MG63 (cell line): ENCODE data around the gene MDP1. TPM values are rescaled to one million over a fixed set of nuclear protein-coding genes. Genes with fewer than 3 reads are reported as not detected.
"Not testable (repeated sequence)": the region's sequence is repeated elsewhere in the genome, so short reads cannot be mapped to it uniquely, and the experiment has no call there.

Experiments used
- DNase-seq: peaks from one replicate; pipeline ENCODE4 v3.0.0-alpha.2; 2020
- H3K27me3 ChIP-seq: fragments of 250-450 bp; sonication (Bioruptor Pico); 2 replicates; pipeline ENCODE4 v1.5.1; 2020; ENCODE audit warnings: mild to moderate bottlenecking, moderate library complexity
- H3K36me3 ChIP-seq: fragments of 250-450 bp; sonication (Bioruptor Pico); 2 replicates; pipeline ENCODE4 v1.5.1; 2020; ENCODE audit warnings: mild to moderate bottlenecking, moderate library complexity
- H3K4me3 ChIP-seq: fragments of 250-450 bp; sonication (Bioruptor Pico); 2 replicates; pipeline ENCODE4 v1.5.1; 2020; ENCODE audit warnings: mild to moderate bottlenecking, moderate library complexity
- H3K9me3 ChIP-seq: fragments of 250-450 bp; sonication (Bioruptor Pico); 2 replicates; pipeline ENCODE4 v1.5.1; 2020; ENCODE audit warnings: mild to moderate bottlenecking, moderate library complexity
- total RNA-seq: library from RNA; depleted of rRNA; stranded (reverse); fragments of >200 nt; shearing (Covaris generic); gene quantifications from 2 replicates; pipeline ENCODE4 v1.2.3, GENCODE V29; 2014; ENCODE audit warnings: low replicate concordance

The MDP1 gene
- total RNA-seq, 1 experiment from 2014 or later: 4.5 TPM

- Histone ChIP-seq H3K4me3 (no peak overlapping the region), H3K9me3 (no peaks in the 10 kb centered on the region), H3K27me3 (no peaks in the 10 kb centered on the region), H3K36me3 (peaks cover 32% of the 10 kb centered on the region)
- no peak for DNase-seq
These were observed 21.0 kb upstream of the MDP1 start for GRCh38 chr14:24236689-24237462.

GRCh38 chr14:24235804-24236688 lies 20.2 kb upstream of the MDP1 start:
- H3K4me3 ChIP-seq: no peak overlapping the region
- no peaks in the 10 kb centered on the region for H3K9me3 ChIP-seq
- H3K36me3 ChIP-seq: peaks cover 30% of the 10 kb centered on the region
- H3K27me3 ChIP-seq: no peaks in the 10 kb centered on the region
- DNase-seq: no peak

- H3K27me3 ChIP-seq: no peaks in the 10 kb centered on the region
- peaks cover 18% of the 10 kb centered on the region for H3K36me3 ChIP-seq
- no peaks in the 10 kb centered on the region for H3K9me3 ChIP-seq
- no peak for DNase-seq
- H3K4me3 ChIP-seq: no peak overlapping the region
These were observed 18.5 kb upstream of the MDP1 start for GRCh38 chr14:24234095-24235005.

GRCh38 chr14:24233538-24233866 lies 17.6 kb upstream of the MDP1 start:
- no peak for DNase-seq
- Histone ChIP-seq H3K36me3 (peaks cover 18% of the 10 kb centered on the region), H3K9me3 (no peaks in the 10 kb centered on the region), H3K27me3 (no peaks in the 10 kb centered on the region), H3K4me3 (peak overlapping the region; percentile 80)

DNA sequence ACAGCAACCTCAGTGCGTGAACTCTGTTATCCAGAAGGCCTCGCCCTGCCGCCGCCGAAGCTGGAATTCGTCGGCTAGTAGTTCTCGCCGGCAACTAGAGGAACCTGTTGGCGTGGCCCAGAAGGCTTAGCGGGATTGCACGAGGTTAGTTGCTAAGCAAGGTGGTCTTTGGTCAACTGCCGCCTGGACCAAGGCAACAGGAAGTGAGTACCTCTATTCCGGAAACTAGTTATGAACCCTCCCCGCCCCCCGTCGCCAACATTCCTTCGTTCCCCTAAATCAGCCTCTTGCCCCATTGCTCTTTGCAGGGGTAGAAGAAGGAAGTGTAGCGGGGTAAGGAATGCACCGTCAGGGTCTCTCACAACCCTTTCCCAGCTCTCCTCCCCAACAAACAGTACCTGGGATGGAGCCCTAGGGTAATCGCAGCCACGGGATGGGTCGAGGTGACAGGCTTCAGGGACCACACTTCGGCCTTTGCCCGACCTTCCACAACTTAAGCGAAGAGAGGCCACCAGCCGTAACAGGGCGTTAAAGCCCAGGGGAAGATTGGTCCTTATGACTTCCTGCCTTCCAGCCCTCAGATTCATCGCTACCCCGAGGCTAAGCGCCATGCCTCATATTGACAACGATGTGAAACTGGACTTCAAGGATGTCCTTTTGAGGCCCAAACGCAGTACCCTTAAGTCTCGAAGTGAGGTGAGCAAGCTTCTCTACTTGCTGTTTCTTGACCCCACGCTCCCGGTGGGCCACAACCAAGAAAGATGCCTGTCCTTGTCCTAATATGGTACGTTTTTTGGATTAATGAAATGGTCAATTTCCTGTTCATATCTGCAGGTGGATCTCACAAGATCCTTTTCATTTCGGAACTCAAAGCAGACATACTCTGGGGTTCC lies 17.0 kb upstream of the MDP1 start, which contains the start of gene GMPR2:
GMPR2 (plus strand) TSS at position 285 of the 893 bp plus-strand sequence; CDS start at position 610, 325 bp downstream.
- Histone ChIP-seq H3K9me3 (no peaks in the 10 kb centered on the region), H3K27me3 (no peaks in the 10 kb centered on the region), H3K4me3 (peak within 1 kb of the TSS; percentile 80), H3K36me3 (peaks cover 18% of the 10 kb centered on the region)
- DNase-seq: no peak

GRCh38 chr14:24232121-24232644 lies 16.3 kb upstream of the MDP1 start, which contains the start of gene NEDD8:
NEDD8 (minus strand) TSS chr14:24232367; CDS start chr14:24232267, 100 bp downstream.
- H3K27me3 ChIP-seq: no peaks in the 10 kb centered on the region
- H3K36me3 ChIP-seq: peaks cover 17% of the 10 kb centered on the region
- peak; percentile 91 for DNase-seq
- peak within 1 kb of the TSS; percentile 80 for H3K4me3 ChIP-seq
- no peaks in the 10 kb centered on the region for H3K9me3 ChIP-seq

DNA sequence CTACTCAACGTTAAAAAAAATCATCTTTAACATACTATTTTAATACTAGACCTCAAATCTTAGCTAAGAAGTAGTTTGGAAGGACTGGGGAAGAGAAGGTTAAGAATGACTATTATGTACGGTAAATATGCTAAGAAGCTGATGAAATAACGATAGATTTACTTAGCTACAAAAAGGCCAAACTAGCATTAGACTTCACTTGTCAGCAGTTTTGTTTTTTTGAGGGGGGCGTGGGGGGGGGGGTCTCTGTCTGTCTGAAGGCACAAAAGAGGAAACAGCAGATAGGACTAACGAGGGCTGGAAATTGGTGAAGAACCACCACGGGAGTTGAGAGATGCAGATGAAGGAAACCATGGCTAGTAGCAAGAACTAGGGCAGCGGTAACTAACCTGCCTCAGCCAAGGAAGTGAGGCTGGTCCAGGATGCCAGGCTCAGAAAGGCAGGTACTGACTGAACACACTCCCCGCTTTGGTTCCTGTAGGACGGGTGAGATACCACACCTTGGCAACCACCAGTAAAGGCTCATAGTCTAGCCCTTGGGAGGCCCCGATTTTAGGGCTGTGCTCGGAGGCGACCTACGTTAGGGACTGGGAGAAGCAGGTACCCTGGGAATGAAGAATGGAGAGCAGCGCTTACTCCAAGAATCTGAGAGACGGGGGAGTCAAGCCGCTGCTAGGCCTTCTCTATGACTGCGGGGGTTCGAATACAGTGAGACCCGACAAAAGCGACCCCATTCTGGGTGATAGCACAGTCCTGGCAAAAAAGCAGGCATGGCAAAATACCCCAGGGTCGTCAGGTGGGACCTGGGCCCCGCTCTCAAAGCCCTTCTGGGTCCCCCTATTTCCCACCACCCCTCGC lies 15.6 kb upstream of the MDP1 start:
- Histone ChIP-seq H3K36me3 (peaks cover 14% of the 10 kb centered on the region), H3K9me3 (no peaks in the 10 kb centered on the region), H3K27me3 (no peaks in the 10 kb centered on the region), H3K4me3 (peak overlapping the region; percentile 80)
- DNase-seq: no peak

- Histone ChIP-seq H3K4me3 (no peak overlapping the region), H3K9me3 (no peaks in the 10 kb centered on the region), H3K36me3 (peaks cover 6% of the 10 kb centered on the region; the same call in 1 of the 2 replicates), H3K27me3 (no peaks in the 10 kb centered on the region)
- DNase-seq: no peak
These were observed 13.0 kb upstream of the MDP1 start for GRCh38 chr14:24228902-24229301.

DNA sequence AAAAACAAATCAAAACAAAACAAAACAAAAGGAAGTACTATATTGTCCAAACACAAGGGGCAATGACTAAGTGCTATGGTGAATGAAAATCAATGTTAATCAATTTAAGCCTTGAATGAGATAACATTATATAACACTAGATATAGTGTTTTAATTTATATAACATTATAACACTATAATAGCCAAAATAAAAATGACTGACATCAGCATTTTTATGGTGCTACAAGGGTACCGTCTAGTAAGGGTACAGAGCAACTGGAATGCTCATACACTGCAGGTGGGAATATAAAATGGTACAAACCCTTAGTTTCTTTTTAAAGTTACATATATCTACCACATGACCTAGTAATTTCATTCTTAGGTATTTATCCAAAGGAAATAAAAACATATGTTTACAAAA lies 10.6 kb upstream of the MDP1 start:
- H3K27me3 ChIP-seq: no peaks in the 10 kb centered on the region
- H3K4me3 ChIP-seq: no peak overlapping the region
- no peak for DNase-seq
- H3K9me3 ChIP-seq: no peaks in the 10 kb centered on the region
- H3K36me3 ChIP-seq: peaks cover 6% of the 10 kb centered on the region; the same call in 1 of the 2 replicates

DNA sequence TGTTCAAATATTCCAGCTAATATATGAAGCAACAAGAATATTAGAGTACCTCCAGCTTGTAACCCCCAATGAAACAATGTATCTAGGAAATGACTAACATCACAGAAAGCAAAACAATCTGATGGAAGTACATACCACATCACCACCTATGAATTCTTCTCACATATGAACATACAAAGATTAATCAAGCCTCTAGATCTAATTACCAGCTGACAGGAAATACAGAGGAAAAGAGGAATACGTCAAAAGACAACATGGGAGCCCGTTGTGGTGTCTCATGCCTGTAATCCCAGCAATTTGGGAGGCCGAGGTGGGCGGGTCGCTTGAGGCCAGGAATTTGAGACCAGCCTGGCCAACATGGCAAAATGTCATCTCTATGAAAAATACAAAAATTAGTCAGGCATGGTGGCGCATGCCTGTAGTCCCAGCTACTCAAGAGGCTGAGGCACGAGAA lies 8.8 kb upstream of the MDP1 start:
- Histone ChIP-seq H3K9me3 (no peaks in the 10 kb centered on the region), H3K4me3 (no peak overlapping the region), H3K36me3 (peaks cover 6% of the 10 kb centered on the region; the same call in 1 of the 2 replicates), H3K27me3 (no peaks in the 10 kb centered on the region)
- no peak for DNase-seq

DNA sequence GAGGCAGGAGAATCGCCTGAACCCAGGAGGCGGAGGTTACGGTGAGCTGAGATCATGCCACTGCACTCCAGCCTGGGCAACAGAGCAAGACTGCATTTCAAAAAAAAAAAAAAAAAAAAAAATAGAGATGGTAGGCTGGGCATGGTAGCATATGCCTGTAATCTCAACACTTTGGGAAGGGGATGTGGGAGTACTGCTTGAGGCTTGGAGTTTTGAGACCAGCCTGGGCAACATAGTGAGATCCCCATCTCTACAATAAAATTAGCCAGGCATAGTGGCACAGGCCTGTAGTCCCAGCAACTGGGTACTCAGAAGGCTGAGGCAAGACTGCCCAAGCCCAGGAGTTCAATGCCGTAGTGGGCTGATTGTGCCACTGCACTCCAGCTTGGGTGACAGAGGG lies 7.1 kb upstream of the MDP1 start:
- H3K36me3 ChIP-seq, H3K4me3 ChIP-seq, DNase-seq: not testable (repeated sequence)

DNA sequence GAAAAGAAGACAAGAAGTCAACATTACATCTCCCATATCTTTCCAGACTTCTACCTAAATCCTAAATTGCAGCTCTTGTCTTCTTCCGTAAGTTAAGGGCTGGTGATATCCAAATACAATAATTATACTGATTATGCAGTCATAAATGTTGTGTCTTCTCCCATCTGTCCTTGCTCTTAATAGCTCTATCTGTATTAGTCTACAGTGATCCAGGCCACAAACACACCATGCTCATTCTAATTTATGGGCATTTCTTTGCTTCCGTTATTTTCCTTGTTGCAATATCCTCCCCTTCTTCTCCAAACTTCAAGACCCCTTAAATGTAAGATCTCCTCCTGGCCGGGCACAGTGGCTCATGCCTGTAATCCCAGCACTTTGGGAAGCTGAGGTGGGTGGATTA lies 3.7 kb upstream of the MDP1 start:
- Histone ChIP-seq H3K9me3 (no peaks in the 10 kb centered on the region), H3K4me3 (no peak overlapping the region), H3K27me3 (no peaks in the 10 kb centered on the region), H3K36me3 (no peaks in the 10 kb centered on the region; the same call in 1 of the 2 replicates)
- no peak for DNase-seq

More for the DNA sequence above, 7.1 kb upstream of the MDP1 start:
- not testable (repeated sequence) for H3K9me3 ChIP-seq, H3K27me3 ChIP-seq

GRCh38 chr14:24219080-24219479 lies 3.2 kb upstream of the MDP1 start:
- Histone ChIP-seq H3K36me3 (no peaks in the 10 kb centered on the region; the same call in 1 of the 2 replicates), H3K4me3 (no peak overlapping the region), H3K27me3 (no peaks in the 10 kb centered on the region), H3K9me3 (no peaks in the 10 kb centered on the region)
- no peak for DNase-seq

DNA sequence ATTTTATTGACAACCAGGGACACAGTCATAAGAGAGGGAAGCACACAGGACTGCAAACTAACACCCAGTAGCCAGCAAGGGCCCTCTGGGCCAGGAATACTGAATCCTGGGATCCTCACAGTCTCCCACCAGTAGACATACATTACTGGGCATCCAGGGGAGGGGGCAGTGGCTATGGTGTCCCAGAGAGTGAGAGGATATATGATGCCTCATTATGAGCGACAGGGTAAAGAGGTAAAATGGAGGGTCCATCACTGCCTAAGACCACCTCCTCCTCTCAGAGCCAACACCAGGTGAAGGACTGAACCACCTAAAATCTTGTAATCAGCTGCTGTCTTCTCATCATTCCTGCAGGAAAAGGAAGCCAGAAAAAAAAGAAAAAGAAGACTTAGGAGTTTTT lies 1.0 kb upstream of the MDP1 start:
- H3K27me3 ChIP-seq, H3K36me3 ChIP-seq, H3K4me3 ChIP-seq, DNase-seq, H3K9me3 ChIP-seq: not testable (repeated sequence)

GRCh38 chr14:24216345-24216699 lies 456 bp upstream of the MDP1 start:
- Histone ChIP-seq H3K36me3 (peaks cover 3% of the 10 kb centered on the region; the same call in 1 of the 2 replicates), H3K9me3 (no peaks in the 10 kb centered on the region), H3K27me3 (no peaks in the 10 kb centered on the region), H3K4me3 (peak overlapping the region; percentile 59)
- no peak for DNase-seq
